OCI-LY3 (cell line): Measurements from ENCODE around the gene CPXM1.

Experiments used
- H2AFZ ChIP-seq: fragments of 200-600, 300-600 bp; shearing (Covaris generic); 2 replicates; pipeline ENCODE4 v1.6.0; 2014; ENCODE audit warnings: antibody characterized with exemption, low read depth, low read length
- H3K27ac ChIP-seq: fragments of 200-600, 300-600 bp; sonication (generic); 2 replicates; pipeline ENCODE4 v1.5.1; 2014; ENCODE audit warnings: mild to moderate bottlenecking, low read length, moderate library complexity, mixed read lengths
- H3K27me3 ChIP-seq: fragments of 200-600, 300-600 bp; sonication (generic); 2 replicates; pipeline ENCODE4 v1.6.1; 2014; ENCODE audit warnings: low read depth, low read length, mixed read lengths
- H3K36me3 ChIP-seq: fragments of 200-600, 300-600 bp; sonication (generic); replicated peaks from 2 replicates; pipeline ENCODE3; 2014; ENCODE audit warnings: low read depth, low read length, mixed read lengths
- H3K4me1 ChIP-seq: fragments of 300-600, 200-600 bp; sonication (generic); 2 replicates; pipeline ENCODE4 v1.6.1; 2014; ENCODE audit warnings: low read length, mixed read lengths
- H3K4me2 ChIP-seq: fragments of 200-600, 300-600 bp; sonication (generic); 2 replicates; pipeline ENCODE4 v1.6.1; 2014; ENCODE audit warnings: low read length, mixed read lengths
- H3K4me3 ChIP-seq: fragments of 300-600, 200-600 bp; sonication (generic); 2 replicates; pipeline ENCODE4 v1.5.1; 2014; ENCODE audit warnings: antibody characterized with exemption, mild to moderate bottlenecking, low read length, moderate library complexity
- H3K79me2 ChIP-seq: fragments of 300-600, 200-600 bp; shearing (Covaris generic); 2 replicates; pipeline ENCODE4 v1.6.1; 2014; ENCODE audit warnings: mild to moderate bottlenecking, low read length, mixed read lengths
- H3K9ac ChIP-seq: fragments of 300-600, 200-600 bp; shearing (Covaris generic); 2 replicates; pipeline ENCODE4 v1.6.0; 2014; ENCODE audit warnings: mild to moderate bottlenecking, low read length, moderate library complexity
- H3K9me3 ChIP-seq: fragments of 200-600, 300-600 bp; shearing (Covaris generic); 2 replicates; pipeline ENCODE4 v1.6.1; 2014; ENCODE audit warnings: low read length, mixed read lengths; ENCODE audit not compliant: insufficient read depth
- H4K20me1 ChIP-seq: fragments of 200-600, 300-600 bp; sonication (generic); 2 replicates; pipeline ENCODE4 v1.6.1; 2016; ENCODE audit warnings: low read length, mixed read lengths; ENCODE audit not compliant: insufficient read depth
- CTCF ChIP-seq: fragments of 200-600, 300-600 bp; sonication (generic); IDR thresholded peaks from 2 replicates; pipeline ENCODE4 v1.5.1; 2014; ENCODE audit warnings: antibody characterized with exemption, low read length, low read depth
- EZH2phosphoT487 ChIP-seq: fragments of 200-600 bp; shearing (Covaris generic); IDR thresholded peaks from 2 replicates; pipeline ENCODE4 v1.6.1; 2018; ENCODE audit warnings: antibody characterized with exemption, mixed run types, low read depth

CPXM1 gene

GRCh38 chr20:2838847-2839671 lies 38.6 kb upstream of the CPXM1 start:
- no peak overlapping the region for H3K27ac ChIP-seq
- H3K36me3 ChIP-seq: peaks cover 20% of the 10 kb centered on the region
- TF ChIP-seq CTCF: no peak
- no peak for TF ChIP-seq EZH2phosphoT487
- peak overlapping the region; percentile 79; the same call in 1 of the 2 replicates for H3K4me2 ChIP-seq
- no peak overlapping the region for H2AFZ ChIP-seq
- no peaks in the 10 kb centered on the region for H3K27me3 ChIP-seq
- H3K79me2 ChIP-seq: peaks cover 8% of the 10 kb centered on the region
- no peaks in the 10 kb centered on the region for H3K9me3 ChIP-seq
- H3K9ac ChIP-seq: no peak overlapping the region
- no peak overlapping the region for H3K4me3 ChIP-seq
- peaks cover 8% of the 10 kb centered on the region for H3K4me1 ChIP-seq
- no peaks in the 10 kb centered on the region for H4K20me1 ChIP-seq

GRCh38 chr20:2838170-2838797 lies 37.9 kb upstream of the CPXM1 start:
- Histone ChIP-seq H4K20me1 (no peaks in the 10 kb centered on the region), H3K9me3 (no peaks in the 10 kb centered on the region), H3K79me2 (peaks cover 8% of the 10 kb centered on the region), H3K36me3 (peaks cover 20% of the 10 kb centered on the region), H3K9ac (no peak overlapping the region), H3K4me1 (peaks cover 11% of the 10 kb centered on the region), H3K27me3 (no peaks in the 10 kb centered on the region), H3K27ac (no peak overlapping the region), H2AFZ (no peak overlapping the region), H3K4me3 (no peak overlapping the region), H3K4me2 (no peak overlapping the region)
- TF ChIP-seq EZH2phosphoT487: no peak
- no peak for TF ChIP-seq CTCF

- Histone ChIP-seq H4K20me1 (no peaks in the 10 kb centered on the region), H3K4me2 (no peak overlapping the region), H3K36me3 (peaks cover 20% of the 10 kb centered on the region), H3K27me3 (no peaks in the 10 kb centered on the region), H3K27ac (no peak overlapping the region), H3K9me3 (no peaks in the 10 kb centered on the region), H3K4me3 (no peak overlapping the region), H3K4me1 (peaks cover 15% of the 10 kb centered on the region), H3K79me2 (peaks cover 8% of the 10 kb centered on the region), H3K9ac (no peak overlapping the region), H2AFZ (no peak overlapping the region)
- TF ChIP-seq EZH2phosphoT487: no peak
- no peak for TF ChIP-seq CTCF
These were observed 37.0 kb upstream of the CPXM1 start for GRCh38 chr20:2837221-2837960.

- TF ChIP-seq EZH2phosphoT487 (no peak), CTCF (no peak)
- Histone ChIP-seq H3K4me1 (peaks cover 18% of the 10 kb centered on the region), H3K27ac (no peak overlapping the region), H3K9me3 (no peaks in the 10 kb centered on the region), H2AFZ (no peak overlapping the region), H4K20me1 (no peaks in the 10 kb centered on the region), H3K27me3 (no peaks in the 10 kb centered on the region), H3K79me2 (no peaks in the 10 kb centered on the region; the same call in 1 of the 2 replicates), H3K36me3 (peaks cover 20% of the 10 kb centered on the region), H3K4me2 (no peak overlapping the region), H3K4me3 (no peak overlapping the region), H3K9ac (no peak overlapping the region)
These were observed 35.6 kb upstream of the CPXM1 start for GRCh38 chr20:2836035-2836434.
